GM23338 (cell line): Measurements from ENCODE around the gene PLEKHG4B. TPM values are rescaled to one million over a fixed set of nuclear protein-coding genes. Genes with fewer than 3 reads are reported as not detected.

ENCODE experiments used
- ATAC-seq: fragments of 200-7000 bp; cut with Tn5 transposase; 3 replicates; pipeline ENCODE4 v1.9.1; 2020
- DNase-seq: peaks from one replicate; pipeline ENCODE4 v3.0.0-alpha.2; 2015; ENCODE audit warnings: low spot score
- H2AFZ ChIP-seq: fragments of 200-600 bp; sonication (generic); 2 replicates; pipeline ENCODE4 v1.8.0; 2016; ENCODE audit warnings: antibody characterized with exemption, mild to moderate bottlenecking, moderate library complexity
- H3F3A ChIP-seq: fragments of 200-600 bp; sonication (generic); replicated peaks from 2 replicates; pipeline ENCODE4 v1.8.0; 2017; ENCODE audit warnings: antibody characterized with exemption, mixed run types, low read depth
- H3K27ac ChIP-seq: fragments of 200-600 bp; sonication (generic); 2 replicates; pipeline ENCODE4 v1.6.1; 2016; ENCODE audit warnings: low read depth
- H3K27me3 ChIP-seq: fragments of 200-600 bp; sonication (generic); 2 replicates; pipeline ENCODE4 v1.8.0; 2016; ENCODE audit warnings: mild to moderate bottlenecking, mixed run types, moderate library complexity; ENCODE audit not compliant: insufficient read depth
- H3K36me3 ChIP-seq: fragments of 200-600 bp; sonication (generic); 2 replicates; pipeline ENCODE4 v1.8.0; 2016; ENCODE audit warnings: mild to moderate bottlenecking; ENCODE audit not compliant: insufficient read depth
- H3K4me1 ChIP-seq: fragments of 200-600 bp; sonication (generic); 2 replicates; pipeline ENCODE4 v1.8.0; 2016; ENCODE audit warnings: mild to moderate bottlenecking, moderate library complexity; ENCODE audit not compliant: insufficient read depth
- H3K4me2 ChIP-seq: fragments of 200-600 bp; sonication (generic); 2 replicates; pipeline ENCODE4 v1.7.1; 2017; ENCODE audit warnings: mixed run types
- H3K4me3 ChIP-seq: fragments of 200-600 bp; sonication (generic); 2 replicates; pipeline ENCODE4 v1.6.1; 2016; ENCODE audit warnings: mixed run types
- H3K79me2 ChIP-seq: fragments of 200-600 bp; sonication (generic); replicated peaks from 2 replicates; pipeline ENCODE4 v1.8.0; 2017; ENCODE audit warnings: mild to moderate bottlenecking; ENCODE audit not compliant: insufficient read depth
- H3K9me2 ChIP-seq: fragments of 200-600 bp; sonication (generic); 2 replicates; pipeline ENCODE4 v1.8.0; 2017; ENCODE audit not compliant: insufficient read depth
- H4K20me1 ChIP-seq: fragments of 200-600 bp; sonication (generic); replicated peaks from 2 replicates; pipeline ENCODE4 v1.8.0; 2017; ENCODE audit warnings: mild to moderate bottlenecking; ENCODE audit not compliant: insufficient read depth
- H3K27ac Mint-ChIP-seq: 2 replicates; pipeline ENCODE4 v1.8.0; 2020; ENCODE audit warnings: inconsistent platforms, mild to moderate bottlenecking, moderate library complexity, mixed read lengths
- H3K27me3 Mint-ChIP-seq: 3 replicates; pipeline ENCODE4 v1.8.0; 2022; ENCODE audit warnings: low read depth, mild to moderate bottlenecking, moderate library complexity, mixed read lengths, inconsistent platforms; ENCODE audit not compliant: insufficient read depth, poor library complexity
- H3K36me3 Mint-ChIP-seq: 3 replicates; pipeline ENCODE4 v1.8.0; 2021; ENCODE audit warnings: low read depth, mild to moderate bottlenecking, inconsistent platforms, moderate library complexity, mixed read lengths
- H3K4me1 Mint-ChIP-seq: 3 replicates; pipeline ENCODE4 v1.8.0; 2020; ENCODE audit warnings: mild to moderate bottlenecking, inconsistent platforms, mixed read lengths
- H3K4me3 Mint-ChIP-seq: 3 replicates; pipeline ENCODE4 v1.8.0; 2021; ENCODE audit warnings: moderate library complexity, mild to moderate bottlenecking, inconsistent platforms, mixed read lengths
- H3K9me3 Mint-ChIP-seq: 3 replicates; pipeline ENCODE4 v1.8.0; 2020; ENCODE audit warnings: moderate library complexity, mild to moderate bottlenecking, inconsistent platforms, mixed read lengths
- CREB1 ChIP-seq: fragments of 250-450 bp; sonication (Bioruptor Pico); IDR thresholded peaks from 2 replicates; pipeline ENCODE4 v1.5.0; 2020; ENCODE audit warnings: low read depth, mild to moderate bottlenecking, moderate library complexity
- JUNB ChIP-seq: IDR thresholded peaks from one replicate; pipeline ENCODE4 v1.6.1; 2016; ENCODE audit warnings: antibody characterized with exemption; ENCODE audit not compliant: unreplicated experiment
- POLR2AphosphoS5 ChIP-seq: IDR thresholded peaks from 2 replicates; pipeline ENCODE4 v1.6.1; 2016; ENCODE audit warnings: antibody characterized with exemption, low read depth
- STAT1 ChIP-seq: IDR thresholded peaks from one replicate; pipeline ENCODE4 v1.6.1; 2016; ENCODE audit warnings: antibody characterized with exemption; ENCODE audit not compliant: unreplicated experiment
- polyA plus RNA-seq: library from polyadenylated mRNA; unstranded; fragments of >200 nt; fragmentation: Nextera tagmentation; extraction: Ambion mirVana; gene quantifications from 2 replicates; pipeline ENCODE4 v1.2.1, GENCODE V29; 2016
- total RNA-seq: library from RNA; depleted of rRNA; stranded (reverse); fragments of >200 nt; shearing (Covaris generic); gene quantifications from 2 replicates; pipeline ENCODE4 v1.2.3, GENCODE V29; 2014
- TF ChIP-seq, protein P1 (sequence below): IDR thresholded peaks from one replicate; pipeline ENCODE4 v1.6.1; 2018; ENCODE audit warnings: antibody characterized with exemption; ENCODE audit not compliant: unreplicated experiment
- TF ChIP-seq, protein P2 (sequence below): fragments of 250-450 bp; sonication (Bioruptor Pico); IDR thresholded peaks from 2 replicates; pipeline ENCODE4 v1.5.0; 2020; ENCODE audit warnings: mild to moderate bottlenecking, moderate library complexity

The PLEKHG4B gene
- total and polyA plus RNA-seq, 2 experiments from 2014 or later: 33.5 to 54.8 TPM

- H3K27me3 Mint-ChIP-seq: peaks cover 7% of the 10 kb centered on the region
- H3K27ac Mint-ChIP-seq: no peak overlapping the region
- no peaks in the 10 kb centered on the region for H3F3A ChIP-seq
- H3K4me3 ChIP-seq: no peak overlapping the region
- TF ChIP-seq, protein P1, sequence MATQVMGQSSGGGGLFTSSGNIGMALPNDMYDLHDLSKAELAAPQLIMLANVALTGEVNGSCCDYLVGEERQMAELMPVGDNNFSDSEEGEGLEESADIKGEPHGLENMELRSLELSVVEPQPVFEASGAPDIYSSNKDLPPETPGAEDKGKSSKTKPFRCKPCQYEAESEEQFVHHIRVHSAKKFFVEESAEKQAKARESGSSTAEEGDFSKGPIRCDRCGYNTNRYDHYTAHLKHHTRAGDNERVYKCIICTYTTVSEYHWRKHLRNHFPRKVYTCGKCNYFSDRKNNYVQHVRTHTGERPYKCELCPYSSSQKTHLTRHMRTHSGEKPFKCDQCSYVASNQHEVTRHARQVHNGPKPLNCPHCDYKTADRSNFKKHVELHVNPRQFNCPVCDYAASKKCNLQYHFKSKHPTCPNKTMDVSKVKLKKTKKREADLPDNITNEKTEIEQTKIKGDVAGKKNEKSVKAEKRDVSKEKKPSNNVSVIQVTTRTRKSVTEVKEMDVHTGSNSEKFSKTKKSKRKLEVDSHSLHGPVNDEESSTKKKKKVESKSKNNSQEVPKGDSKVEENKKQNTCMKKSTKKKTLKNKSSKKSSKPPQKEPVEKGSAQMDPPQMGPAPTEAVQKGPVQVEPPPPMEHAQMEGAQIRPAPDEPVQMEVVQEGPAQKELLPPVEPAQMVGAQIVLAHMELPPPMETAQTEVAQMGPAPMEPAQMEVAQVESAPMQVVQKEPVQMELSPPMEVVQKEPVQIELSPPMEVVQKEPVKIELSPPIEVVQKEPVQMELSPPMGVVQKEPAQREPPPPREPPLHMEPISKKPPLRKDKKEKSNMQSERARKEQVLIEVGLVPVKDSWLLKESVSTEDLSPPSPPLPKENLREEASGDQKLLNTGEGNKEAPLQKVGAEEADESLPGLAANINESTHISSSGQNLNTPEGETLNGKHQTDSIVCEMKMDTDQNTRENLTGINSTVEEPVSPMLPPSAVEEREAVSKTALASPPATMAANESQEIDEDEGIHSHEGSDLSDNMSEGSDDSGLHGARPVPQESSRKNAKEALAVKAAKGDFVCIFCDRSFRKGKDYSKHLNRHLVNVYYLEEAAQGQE: no peak
- TF ChIP-seq JUNB: no peak
- TF ChIP-seq STAT1: no peak
- no peak overlapping the region for H2AFZ ChIP-seq
- peaks cover 27% of the 10 kb centered on the region for H3K36me3 Mint-ChIP-seq
- DNase-seq: no peak
- ATAC-seq: no peak
- H3K79me2 ChIP-seq: no peaks in the 10 kb centered on the region
- no peaks in the 10 kb centered on the region; the same call in 2 of the 3 replicates for H3K9me3 Mint-ChIP-seq
- no peak overlapping the region for H3K27ac ChIP-seq
- H3K4me3 Mint-ChIP-seq: no peak overlapping the region
- H3K4me1 ChIP-seq: no peaks in the 10 kb centered on the region
- H3K9me2 ChIP-seq: no peaks in the 10 kb centered on the region
- no peaks in the 10 kb centered on the region; the same call in 2 of the 3 replicates for H3K4me1 Mint-ChIP-seq
- H4K20me1 ChIP-seq: no peaks in the 10 kb centered on the region
- H3K36me3 ChIP-seq: no peaks in the 10 kb centered on the region
- H3K4me2 ChIP-seq: no peak overlapping the region
- no peaks in the 10 kb centered on the region for H3K27me3 ChIP-seq
Measured at GRCh38 chr5:172421-172820, 80.5 kb downstream of the PLEKHG4B start.

DNA sequence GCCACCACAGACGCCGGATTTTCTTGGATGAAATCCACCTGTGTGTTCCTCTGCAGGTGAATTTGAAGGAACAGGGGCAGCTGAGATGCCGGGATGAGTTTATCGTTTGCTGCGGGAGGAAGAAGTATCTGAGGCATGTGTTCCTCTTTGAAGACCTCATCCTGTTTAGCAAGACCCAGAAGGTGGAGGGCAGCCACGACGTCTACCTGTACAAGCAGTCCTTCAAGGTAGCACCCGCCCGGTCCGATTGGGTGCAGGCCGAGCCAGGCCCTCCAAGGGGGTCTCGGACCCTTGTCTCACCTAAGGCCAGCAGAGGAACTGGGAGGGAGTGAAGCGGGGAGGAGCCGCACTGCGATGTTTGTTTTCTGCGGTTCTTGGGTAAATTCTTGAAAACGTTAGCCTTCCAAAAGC lies 80.9 kb downstream of the PLEKHG4B start:
- Histone ChIP-seq H4K20me1 (no peaks in the 10 kb centered on the region), H3F3A (no peaks in the 10 kb centered on the region), H3K4me3 (no peak overlapping the region), H3K4me1 (no peaks in the 10 kb centered on the region), H2AFZ (no peak overlapping the region), H3K27me3 (no peaks in the 10 kb centered on the region), H3K79me2 (no peaks in the 10 kb centered on the region), H3K9me2 (no peaks in the 10 kb centered on the region), H3K27ac (no peak overlapping the region), H3K4me2 (no peak overlapping the region), H3K36me3 (no peaks in the 10 kb centered on the region)
- H3K36me3 Mint-ChIP-seq: peaks cover 27% of the 10 kb centered on the region
- H3K27me3 Mint-ChIP-seq: peaks cover 7% of the 10 kb centered on the region
- TF ChIP-seq, protein P2, sequence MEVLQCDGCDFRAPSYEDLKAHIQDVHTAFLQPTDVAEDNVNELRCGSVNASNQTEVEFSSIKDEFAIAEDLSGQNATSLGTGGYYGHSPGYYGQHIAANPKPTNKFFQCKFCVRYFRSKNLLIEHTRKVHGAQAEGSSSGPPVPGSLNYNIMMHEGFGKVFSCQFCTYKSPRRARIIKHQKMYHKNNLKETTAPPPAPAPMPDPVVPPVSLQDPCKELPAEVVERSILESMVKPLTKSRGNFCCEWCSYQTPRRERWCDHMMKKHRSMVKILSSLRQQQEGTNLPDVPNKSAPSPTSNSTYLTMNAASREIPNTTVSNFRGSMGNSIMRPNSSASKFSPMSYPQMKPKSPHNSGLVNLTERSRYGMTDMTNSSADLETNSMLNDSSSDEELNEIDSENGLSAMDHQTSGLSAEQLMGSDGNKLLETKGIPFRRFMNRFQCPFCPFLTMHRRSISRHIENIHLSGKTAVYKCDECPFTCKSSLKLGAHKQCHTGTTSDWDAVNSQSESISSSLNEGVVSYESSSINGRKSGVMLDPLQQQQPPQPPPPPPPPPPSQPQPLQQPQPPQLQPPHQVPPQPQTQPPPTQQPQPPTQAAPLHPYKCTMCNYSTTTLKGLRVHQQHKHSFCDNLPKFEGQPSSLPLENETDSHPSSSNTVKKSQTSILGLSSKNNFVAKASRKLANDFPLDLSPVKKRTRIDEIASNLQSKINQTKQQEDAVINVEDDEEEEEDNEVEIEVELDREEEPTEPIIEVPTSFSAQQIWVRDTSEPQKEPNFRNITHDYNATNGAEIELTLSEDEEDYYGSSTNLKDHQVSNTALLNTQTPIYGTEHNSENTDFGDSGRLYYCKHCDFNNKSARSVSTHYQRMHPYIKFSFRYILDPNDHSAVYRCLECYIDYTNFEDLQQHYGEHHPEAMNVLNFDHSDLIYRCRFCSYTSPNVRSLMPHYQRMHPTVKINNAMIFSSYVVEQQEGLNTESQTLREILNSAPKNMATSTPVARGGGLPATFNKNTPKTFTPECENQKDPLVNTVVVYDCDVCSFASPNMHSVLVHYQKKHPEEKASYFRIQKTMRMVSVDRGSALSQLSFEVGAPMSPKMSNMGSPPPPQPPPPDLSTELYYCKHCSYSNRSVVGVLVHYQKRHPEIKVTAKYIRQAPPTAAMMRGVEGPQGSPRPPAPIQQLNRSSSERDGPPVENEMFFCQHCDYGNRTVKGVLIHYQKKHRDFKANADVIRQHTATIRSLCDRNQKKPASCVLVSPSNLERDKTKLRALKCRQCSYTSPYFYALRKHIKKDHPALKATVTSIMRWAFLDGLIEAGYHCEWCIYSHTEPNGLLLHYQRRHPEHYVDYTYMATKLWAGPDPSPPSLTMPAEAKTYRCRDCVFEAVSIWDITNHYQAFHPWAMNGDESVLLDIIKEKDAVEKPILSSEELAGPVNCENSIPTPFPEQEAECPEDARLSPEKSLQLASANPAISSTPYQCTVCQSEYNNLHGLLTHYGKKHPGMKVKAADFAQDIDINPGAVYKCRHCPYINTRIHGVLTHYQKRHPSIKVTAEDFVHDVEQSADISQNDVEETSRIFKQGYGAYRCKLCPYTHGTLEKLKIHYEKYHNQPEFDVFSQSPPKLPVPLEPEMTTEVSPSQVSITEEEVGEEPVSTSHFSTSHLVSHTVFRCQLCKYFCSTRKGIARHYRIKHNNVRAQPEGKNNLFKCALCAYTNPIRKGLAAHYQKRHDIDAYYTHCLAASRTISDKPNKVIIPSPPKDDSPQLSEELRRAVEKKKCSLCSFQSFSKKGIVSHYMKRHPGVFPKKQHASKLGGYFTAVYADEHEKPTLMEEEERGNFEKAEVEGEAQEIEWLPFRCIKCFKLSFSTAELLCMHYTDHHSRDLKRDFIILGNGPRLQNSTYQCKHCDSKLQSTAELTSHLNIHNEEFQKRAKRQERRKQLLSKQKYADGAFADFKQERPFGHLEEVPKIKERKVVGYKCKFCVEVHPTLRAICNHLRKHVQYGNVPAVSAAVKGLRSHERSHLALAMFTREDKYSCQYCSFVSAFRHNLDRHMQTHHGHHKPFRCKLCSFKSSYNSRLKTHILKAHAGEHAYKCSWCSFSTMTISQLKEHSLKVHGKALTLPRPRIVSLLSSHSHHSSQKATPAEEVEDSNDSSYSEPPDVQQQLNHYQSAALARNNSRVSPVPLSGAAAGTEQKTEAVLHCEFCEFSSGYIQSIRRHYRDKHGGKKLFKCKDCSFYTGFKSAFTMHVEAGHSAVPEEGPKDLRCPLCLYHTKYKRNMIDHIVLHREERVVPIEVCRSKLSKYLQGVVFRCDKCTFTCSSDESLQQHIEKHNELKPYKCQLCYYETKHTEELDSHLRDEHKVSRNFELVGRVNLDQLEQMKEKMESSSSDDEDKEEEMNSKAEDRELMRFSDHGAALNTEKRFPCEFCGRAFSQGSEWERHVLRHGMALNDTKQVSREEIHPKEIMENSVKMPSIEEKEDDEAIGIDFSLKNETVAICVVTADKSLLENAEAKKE (CRISPR knock-in tag): no peak
- no peak for TF ChIP-seq CREB1 (CRISPR knock-in tag)
- TF ChIP-seq, protein P1: no peak
- no peak for TF ChIP-seq POLR2AphosphoS5
- no peak for TF ChIP-seq STAT1
- H3K4me3 Mint-ChIP-seq: no peak overlapping the region
- ATAC-seq (no peak), DNase-seq (no peak)
- no peaks in the 10 kb centered on the region; the same call in 2 of the 3 replicates for H3K4me1 Mint-ChIP-seq
- H3K27ac Mint-ChIP-seq: no peak overlapping the region
- H3K9me3 Mint-ChIP-seq: no peaks in the 10 kb centered on the region; the same call in 2 of the 3 replicates
